ENCODE data around the gene FKBP3.

The FKBP3 gene

DNA sequence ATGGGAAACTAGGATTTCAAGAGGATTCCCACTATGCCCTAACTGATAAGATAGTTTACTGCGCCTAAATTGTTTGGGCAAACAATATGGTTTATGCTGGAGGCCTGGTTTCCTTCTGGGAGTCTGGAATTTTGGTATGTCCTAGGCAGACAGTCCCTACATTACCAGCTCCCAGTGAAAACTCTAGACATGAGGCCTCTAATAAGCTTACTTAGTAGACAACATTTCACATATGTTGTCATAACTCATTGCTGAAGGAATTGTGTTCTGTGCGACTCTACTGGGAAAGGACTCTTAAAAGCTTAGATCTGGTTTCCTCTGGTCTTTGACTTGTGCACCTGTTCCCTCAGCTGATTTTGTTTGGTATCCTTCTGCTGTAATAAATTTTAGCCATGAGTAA is 68.3 kb downstream of the FKBP3 start:
- in situ Hi-C loops (cut with MboI; ENCODE audit: low sequenced_read_pairs): no loop called here

Data from HL-60/S4 treated with retinoic acid at 250 ng/mL for 4 days and 3 days (cell line).